Germinal center (tissue), 1 donor: Measurements from ENCODE around the gene SGMS1.
A peak's percentile ranks its signal among the peaks of the same experiment; 100 is the strongest.
"Not testable (repeated sequence)": the region's sequence is repeated elsewhere in the genome, so short reads cannot be mapped to it uniquely, and the experiment has no call there.

ENCODE experiments used
- DNase-seq: peaks from one replicate; pipeline ENCODE4 v3.0.0; 2012; ENCODE audit warnings: mixed read lengths, low spot score

The SGMS1 gene

DNA sequence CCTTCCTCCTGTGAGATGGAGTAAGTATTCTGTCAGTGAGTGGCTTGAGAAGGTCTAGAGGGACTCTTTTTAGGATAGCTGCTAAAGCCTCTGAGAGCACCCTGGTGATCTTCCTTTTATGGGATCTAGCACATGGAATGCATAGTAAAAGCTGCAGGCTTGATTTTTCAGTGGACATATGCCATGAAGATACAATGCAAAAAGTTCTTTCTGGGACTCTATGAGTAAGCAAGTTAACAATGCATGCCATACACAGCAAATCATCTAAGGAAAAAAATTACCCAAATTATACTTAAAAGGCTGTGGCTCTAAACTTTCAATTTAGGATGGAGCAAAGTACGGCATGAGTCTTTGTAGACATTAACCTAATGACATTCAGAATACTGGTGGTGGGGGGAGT is 154.5 kb downstream of the SGMS1 start:
- no peak for DNase-seq

GRCh38 chr10:50467209-50467608 is 156.5 kb downstream of the SGMS1 start:
- no peak for DNase-seq

- DNase-seq, result no peak
Measured at GRCh38 chr10:50464004-50464409, 159.7 kb downstream of the SGMS1 start.

DNA sequence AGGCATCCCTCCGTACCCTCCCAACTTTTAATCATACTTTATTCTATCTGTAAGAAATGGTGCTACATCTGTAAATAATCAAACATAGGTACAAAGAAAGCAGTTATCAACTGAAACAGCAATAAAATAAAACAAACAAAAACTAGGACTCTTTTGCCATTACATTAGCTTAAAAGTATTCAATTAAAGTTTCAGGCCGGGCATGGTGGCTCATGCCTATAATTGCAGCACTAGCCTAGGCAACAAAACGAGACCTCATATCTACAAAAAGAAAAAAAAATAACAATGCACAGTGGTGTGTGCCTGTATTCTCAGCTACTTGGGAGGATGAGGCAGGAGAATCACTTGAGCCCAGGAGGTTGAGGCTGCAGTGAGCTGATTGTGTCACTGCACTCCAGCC is 161.9 kb downstream of the SGMS1 start:
- DNase-seq, result no peak

- DNase-seq, result no peak
Measured at GRCh38 chr10:50461123-50461522, 162.6 kb downstream of the SGMS1 start.

DNA sequence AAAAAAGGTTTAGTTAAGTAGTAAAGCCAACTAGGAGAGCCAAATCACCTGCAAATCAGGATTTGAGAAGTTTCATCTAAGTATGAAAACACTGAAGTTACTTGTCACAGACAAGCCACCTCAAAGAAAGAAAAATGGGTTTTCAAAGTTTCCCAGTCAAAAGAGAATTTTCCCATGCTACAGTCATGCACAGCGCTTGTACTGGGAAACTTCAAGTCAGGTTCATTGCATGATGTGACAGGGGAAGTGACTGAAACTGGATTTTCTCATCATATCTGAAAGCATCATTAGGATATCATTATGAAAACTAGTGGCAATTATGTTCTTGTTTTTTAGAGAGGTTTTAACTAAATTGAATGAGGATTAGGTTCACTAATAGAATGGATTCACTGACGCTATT is 167.0 kb downstream of the SGMS1 start:
- no peak for DNase-seq

DNA sequence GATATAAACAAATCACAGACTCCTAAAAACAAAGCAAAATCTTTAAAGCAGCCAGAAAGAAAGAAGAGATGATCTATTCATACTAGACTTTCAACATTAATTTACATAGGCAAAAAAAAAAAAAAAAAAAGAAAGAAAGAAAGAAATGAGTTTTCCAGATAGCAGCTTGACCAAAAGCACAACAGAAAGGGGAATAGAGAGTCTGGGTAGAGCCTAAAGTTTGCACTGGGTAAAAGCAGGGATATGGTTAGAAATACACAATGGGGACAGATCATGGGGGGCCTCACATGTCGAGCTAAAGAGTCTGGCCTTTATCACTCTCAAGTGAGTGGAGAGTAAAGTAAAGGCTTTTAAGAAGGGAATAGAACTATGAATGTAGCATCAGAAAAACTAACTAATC is 169.8 kb downstream of the SGMS1 start:
- DNase-seq, result no peak

GRCh38 chr10:50452603-50453002 is 171.2 kb downstream of the SGMS1 start:
- DNase-seq, result peak; percentile 69

DNA sequence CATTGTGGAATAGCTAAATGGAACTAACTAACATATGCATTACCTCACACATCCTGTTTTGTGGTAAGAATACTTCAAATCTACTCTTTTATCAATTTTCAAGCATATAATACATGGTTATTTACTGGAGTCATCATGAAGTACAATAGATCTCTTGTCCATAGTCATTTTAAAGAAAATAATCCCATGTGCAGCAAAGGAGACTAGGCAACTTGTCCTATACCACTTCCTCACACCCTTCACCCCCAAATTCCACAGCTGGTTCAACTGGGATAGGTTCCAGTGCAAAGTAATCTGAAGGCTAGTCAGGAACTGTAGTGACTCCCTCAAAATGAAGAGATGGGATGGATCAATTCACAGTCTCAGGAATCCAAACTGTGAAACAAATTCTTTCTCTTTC is 176.1 kb downstream of the SGMS1 start:
- no peak for DNase-seq

- DNase-seq, result not testable (repeated sequence)
Measured at GRCh38 chr10:50445777-50446176, 178.0 kb downstream of the SGMS1 start.

- DNase-seq, result no peak
Measured at GRCh38 chr10:50440489-50440888, 183.3 kb downstream of the SGMS1 start.

- no peak for DNase-seq
Measured at GRCh38 chr10:50439806-50440205, 183.9 kb downstream of the SGMS1 start.

DNA sequence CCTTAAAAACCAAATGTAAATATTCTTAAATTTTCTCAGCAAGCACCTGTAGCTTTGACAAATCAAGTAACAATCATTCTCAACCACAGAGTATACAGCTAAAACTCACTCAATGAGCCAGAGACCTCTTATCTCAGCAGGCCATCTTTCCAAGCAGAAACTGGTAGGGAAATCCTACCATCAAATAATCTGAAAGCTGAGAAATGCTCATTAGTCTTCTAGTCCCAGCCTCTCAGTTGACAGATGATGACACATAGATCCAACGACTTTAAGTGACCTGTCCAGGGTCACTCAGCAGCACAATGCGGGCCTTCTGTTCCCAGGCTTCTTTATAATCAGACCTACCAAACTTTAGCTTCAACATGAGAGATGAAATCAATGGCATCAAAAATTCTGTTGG is 184.6 kb downstream of the SGMS1 start:
- no peak for DNase-seq

- no peak for DNase-seq
Measured at GRCh38 chr10:50438049-50438936, 185.5 kb downstream of the SGMS1 start.

DNA sequence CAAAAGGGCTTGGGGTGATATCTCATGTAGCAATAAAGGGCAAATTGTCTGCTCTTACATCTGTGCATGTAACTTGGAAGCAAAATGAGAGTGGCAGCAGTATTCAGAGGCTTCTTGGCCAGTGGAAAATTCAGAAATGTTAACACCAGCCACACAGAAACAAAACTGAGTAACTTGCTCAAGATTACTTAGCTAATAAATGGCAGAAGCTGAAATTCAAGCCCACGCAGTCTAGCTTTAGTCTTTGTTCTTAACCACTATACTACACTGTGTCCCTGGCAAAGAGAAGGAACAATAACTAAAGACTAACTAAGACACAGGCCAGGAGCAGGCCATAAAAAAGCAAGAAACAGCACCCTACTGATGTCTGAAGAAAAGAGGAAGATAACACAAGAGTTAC is 186.5 kb downstream of the SGMS1 start:
- DNase-seq, result no peak

DNA sequence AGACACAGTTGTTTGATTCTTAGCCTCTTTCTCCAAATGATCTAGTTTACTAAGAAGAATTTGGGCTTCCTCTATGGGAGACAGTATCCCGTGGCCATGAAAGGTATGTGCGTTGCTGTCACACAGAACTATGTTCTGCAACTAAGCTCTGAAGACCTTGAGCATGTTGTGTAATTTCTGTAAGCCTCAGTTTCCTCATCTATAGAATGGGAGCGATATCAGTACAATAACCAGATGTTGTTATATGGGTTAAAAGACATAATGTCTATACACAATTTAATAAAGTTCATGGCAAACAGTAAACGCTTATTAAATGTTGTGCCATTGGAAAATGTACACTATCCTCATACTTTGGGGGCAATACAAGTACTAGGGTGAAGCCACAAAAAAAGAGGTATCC is 187.0 kb downstream of the SGMS1 start:
- no peak for DNase-seq

GRCh38 chr10:50432211-50433009 is 191.3 kb downstream of the SGMS1 start:
- DNase-seq, result no peak

DNA sequence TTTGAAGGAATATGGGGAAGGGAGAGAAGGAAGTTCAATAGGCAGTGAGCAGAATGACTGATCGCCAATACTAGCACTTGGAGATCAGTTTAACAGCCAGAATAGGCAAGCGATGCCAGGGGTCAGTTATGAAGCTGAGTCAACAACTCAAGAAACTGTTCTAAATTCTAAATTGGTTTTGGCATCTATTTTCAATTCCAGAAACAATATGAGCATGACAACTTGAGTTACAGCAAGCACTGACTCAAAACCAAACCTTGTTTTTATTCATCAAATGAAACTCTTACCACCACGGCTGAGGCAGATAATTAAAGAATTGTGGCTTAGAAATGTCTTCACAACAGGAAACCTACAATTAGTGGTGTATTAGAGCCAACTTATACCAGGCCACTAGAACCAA is 192.0 kb downstream of the SGMS1 start:
- DNase-seq, result no peak

GRCh38 chr10:50431133-50431532 is 192.6 kb downstream of the SGMS1 start:
- DNase-seq, result no peak

DNA sequence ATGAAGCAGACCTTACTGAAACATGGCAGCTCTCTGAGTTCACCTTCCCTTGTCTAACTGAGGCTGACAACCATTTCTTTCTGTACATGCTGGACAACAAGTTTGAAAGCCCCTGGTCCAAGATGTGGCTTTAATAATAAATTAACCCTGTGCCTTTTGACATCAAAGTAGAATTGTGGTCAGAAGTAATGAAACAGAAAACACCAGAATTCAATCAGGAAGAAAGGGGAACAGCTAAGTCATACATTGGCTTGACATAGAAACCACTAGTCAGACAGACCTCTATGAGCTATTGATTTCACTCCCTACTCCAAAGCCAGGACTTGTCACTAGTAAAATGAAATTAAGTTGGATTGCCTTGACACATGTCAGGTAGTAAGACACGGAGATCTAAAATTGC is 197.3 kb downstream of the SGMS1 start:
- DNase-seq, result no peak

DNA sequence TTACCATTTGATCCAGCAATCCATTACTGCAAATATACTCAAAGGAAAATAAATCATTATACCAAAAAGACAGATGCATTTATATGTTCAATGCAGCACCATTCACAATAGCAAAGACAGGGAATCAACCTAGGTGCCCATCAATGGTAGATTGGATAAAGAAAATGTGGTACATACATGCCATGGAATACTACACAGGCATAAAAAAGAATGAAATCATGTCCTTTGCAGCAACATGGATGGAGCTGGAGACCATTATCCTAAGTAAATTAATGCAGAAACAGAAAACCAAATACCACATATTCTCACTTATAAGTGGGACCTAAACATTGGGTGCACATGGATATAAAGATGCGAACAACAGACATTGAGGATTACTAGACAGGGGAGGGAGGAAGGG is 198.5 kb downstream of the SGMS1 start:
- DNase-seq, result not testable (repeated sequence)

- no peak for DNase-seq
Measured at GRCh38 chr10:50423448-50423847, 200.3 kb downstream of the SGMS1 start.

DNA sequence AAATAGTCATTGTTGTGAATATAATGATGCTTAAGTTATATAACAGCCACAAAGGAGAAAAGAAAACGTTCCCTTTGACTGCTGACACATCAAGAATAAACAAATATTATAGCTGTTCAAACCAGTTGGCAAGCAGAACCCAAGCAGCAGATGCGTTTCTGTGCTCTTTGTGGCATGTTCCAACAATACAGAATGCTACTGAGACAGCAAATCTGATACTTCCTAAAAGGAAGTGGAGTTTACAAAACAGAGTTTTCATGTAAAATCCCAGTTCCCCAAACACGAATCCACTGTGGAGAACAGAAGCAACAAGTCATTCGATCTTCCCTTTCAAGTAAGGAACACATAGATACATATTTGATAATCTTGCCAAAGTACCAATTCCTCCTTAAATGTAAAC is 201.5 kb downstream of the SGMS1 start:
- no peak for DNase-seq
